GM12891 (cell line): Measurements from ENCODE around the gene SLC26A8.
A peak's percentile ranks its signal among the peaks of the same experiment; 100 is the strongest.

ENCODE experiments used
- DNase-seq: peaks from one replicate; pipeline ENCODE4 v3.0.0; 2011; ENCODE audit warnings: low spot score; ENCODE audit not compliant: insufficient read length
- FAIRE-seq: peaks from 2 replicates; lab custom pipeline; 2011; peaks lifted over from hg19 to GRCh38; lab: Jason Lieb, UNC
- PAX5 ChIP-seq: IDR thresholded peaks from 2 replicates; pipeline ENCODE4 v1.6.1; 2011; ENCODE audit warnings: low read length, moderate library complexity, mild to moderate bottlenecking; ENCODE audit not compliant: insufficient read depth, severe bottlenecking
- POLR2A ChIP-seq: IDR thresholded peaks from 2 replicates; pipeline ENCODE4 v1.6.1; 2011; ENCODE audit warnings: low read depth, low read length, control low read depth
- POLR2AphosphoS5 ChIP-seq: IDR thresholded peaks from 2 replicates; pipeline ENCODE4 v1.6.1; 2011; ENCODE audit warnings: low read depth, low read length, control low read depth
- POU2F2 ChIP-seq: IDR thresholded peaks from 2 replicates; pipeline ENCODE4 v1.6.1; 2011; ENCODE audit warnings: low read depth, mild to moderate bottlenecking, control low read depth, low read length, moderate library complexity
- SPI1 ChIP-seq: IDR thresholded peaks from 2 replicates; pipeline ENCODE4 v1.6.1; 2011; ENCODE audit warnings: low read depth, low read length, control low read depth
- TAF1 ChIP-seq: IDR thresholded peaks from 2 replicates; pipeline ENCODE4 v1.6.1; 2011; ENCODE audit warnings: low read depth, low read length, control low read depth

SLC26A8 gene

DNA sequence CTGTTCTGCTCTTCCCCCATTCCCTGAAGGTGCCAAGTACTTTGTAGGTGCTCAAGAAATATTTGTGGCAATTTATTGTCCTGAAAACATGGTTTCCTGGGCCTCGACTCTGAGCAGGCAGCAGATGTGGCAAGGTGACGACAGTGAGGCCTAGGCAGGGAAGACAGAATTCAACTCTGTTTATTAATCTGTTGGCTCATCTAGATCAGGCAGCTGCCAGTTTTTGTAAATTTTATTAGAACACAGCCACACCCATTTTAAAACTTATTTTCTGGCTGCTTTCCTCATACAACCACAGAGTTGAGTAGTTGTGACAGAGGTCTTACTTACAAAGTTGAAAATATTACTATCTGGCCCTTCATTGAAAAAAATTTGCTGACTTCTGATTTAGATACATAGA lies 27.7 kb upstream of the SLC26A8 start:
- TF ChIP-seq POLR2A (no peak), POU2F2 (no peak), TAF1 (no peak), PAX5 (no peak), POLR2AphosphoS5 (no peak), SPI1 (no peak)
- FAIRE-seq, result no peak
- no peak for DNase-seq

DNA sequence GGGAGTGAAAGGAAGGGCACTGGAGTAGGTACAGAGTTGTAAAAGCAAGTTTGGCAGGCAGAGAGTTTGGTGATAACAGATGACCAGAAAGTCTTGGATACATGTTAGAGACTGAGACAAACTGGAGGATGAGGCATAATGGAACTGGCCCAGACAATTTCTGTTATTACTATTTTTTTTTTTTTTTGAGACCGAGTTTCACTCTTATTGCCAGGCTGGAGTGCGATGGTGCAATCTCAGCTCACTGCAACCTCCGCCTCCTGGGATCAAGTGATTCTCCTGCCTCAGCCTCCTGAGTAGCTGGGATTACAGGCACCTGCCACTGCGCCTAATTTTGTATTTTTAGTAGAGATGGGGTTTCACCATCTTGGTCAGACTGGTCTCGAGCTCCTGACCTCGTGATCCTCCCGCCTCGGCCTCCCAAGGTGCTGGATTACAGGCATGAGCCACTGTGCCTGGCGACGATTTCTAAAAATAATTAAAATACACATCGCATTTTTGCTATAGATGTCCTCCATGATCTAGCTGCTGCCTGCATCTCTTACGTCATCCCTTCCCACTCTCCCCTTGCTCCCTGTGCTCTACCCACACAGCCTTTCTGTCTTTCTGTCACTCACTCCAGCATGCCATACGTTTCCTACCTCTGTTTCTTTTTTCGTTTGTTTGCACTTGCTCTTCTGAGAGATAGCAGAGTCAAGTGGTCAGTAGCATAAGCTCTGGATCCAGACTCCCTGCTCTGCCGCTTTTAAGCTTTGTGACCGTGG lies 26.7 kb upstream of the SLC26A8 start:
- no peak for TF ChIP-seq POU2F2
- no peak for TF ChIP-seq TAF1
- no peak for TF ChIP-seq PAX5
- FAIRE-seq (no peak), DNase-seq (no peak)

DNA sequence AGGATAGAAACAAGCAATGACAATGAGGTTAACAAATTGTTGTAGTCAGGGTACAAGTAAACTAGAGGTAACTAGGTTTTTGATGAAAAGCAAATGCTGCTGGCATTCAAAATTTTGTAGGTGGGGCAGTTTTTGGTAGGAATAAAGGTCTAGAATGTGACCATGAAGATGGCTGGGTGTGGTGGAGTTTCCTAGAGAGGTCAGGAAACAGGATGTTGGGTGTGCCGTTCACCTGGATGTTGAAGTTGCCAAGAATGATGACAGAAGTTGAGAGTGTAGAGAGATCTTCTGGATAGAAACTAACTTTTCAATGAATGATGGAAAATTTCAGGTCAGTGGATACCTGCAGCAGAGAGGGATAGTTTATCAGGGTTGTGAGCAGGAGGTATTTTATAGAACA lies 25.9 kb upstream of the SLC26A8 start:
- TF ChIP-seq PAX5 (no peak), POLR2AphosphoS5 (no peak), SPI1 (no peak), TAF1 (no peak), POU2F2 (no peak), POLR2A (no peak)

DNA sequence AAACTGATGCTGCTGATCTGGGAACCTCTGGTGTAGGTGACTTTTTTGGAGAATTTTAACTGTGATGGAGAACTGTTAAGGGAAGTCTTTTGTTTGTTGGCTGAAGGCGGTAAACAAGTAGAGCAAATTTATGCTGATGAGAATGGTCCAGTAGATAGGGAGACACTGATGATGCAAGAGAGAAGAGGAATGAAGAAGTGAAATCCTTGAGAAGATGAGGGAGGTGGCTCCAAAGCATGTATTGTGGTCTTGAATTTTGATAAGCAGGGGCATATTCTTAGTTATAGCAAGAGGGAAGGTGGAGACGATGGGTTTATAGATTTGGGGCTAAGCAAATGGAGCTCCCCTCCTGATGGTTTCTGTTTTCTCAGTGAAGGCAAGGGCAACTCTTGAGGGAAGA lies 25.1 kb upstream of the SLC26A8 start:
- FAIRE-seq, result no peak

More for the DNA sequence above, 25.9 kb upstream of the SLC26A8 start:
- FAIRE-seq (peak; percentile 50), DNase-seq (no peak)

DNA sequence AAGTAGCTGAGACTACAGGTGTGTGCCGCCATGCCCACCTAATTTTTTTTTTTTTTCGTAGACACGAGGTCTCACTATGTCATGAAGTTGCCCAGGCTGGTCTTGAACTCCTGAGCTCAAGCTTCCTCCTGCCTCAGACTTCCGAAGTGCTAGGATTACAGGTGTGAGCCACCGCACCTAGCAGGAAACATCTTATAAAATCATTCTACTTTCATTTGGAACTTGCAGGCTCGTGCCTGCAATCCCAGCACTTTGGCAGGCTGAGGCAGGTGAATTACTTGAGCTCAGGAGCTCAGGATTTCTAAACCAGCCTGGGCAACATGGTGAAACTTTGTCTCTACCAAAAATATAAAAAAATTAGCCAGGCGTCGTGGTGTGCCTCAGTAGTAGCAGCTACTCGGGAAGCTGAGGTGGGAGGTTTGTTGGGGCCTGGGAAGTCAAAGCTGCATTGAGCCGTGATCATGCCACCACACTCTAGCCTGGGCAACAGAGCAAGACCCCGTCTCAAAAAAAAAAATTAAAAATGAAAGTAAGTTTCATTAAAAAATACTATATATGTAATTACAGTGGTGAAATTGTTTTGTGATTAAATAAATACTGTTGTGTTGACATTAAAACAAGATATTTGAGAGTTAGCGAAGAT lies 18.3 kb upstream of the SLC26A8 start:
- no peak for TF ChIP-seq POU2F2
- no peak for TF ChIP-seq POLR2AphosphoS5
- TF ChIP-seq SPI1, result no peak
- TF ChIP-seq POLR2A, result no peak
- TF ChIP-seq TAF1, result no peak
- no peak for TF ChIP-seq PAX5
- FAIRE-seq (no peak), DNase-seq (no peak)

More for the DNA sequence above, 25.1 kb upstream of the SLC26A8 start:
- TF ChIP-seq POLR2AphosphoS5 (no peak), TAF1 (no peak), PAX5 (no peak), SPI1 (0 out of 2 replicates have a peak, but pooled peaks have one; percentile 21)
- no peak for DNase-seq

DNA sequence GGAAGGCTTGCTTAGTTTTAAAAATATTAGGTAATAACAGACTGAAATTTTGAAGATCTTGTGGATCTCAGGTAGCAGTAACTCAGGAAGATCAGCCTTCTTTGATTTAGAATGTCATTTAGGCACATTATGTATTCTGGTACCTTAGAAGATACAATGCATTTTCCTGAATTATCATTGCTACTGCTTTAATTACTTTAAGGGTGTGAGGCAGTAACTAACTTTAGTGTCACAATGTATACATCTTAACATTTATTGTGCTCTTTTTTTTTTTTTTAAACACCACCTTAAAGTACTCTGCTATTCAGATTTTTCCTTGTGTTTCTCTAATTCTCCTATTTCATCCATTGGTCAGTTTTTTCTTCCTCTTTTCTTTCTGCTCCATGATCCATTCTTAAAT lies 16.5 kb upstream of the SLC26A8 start:
- FAIRE-seq, result no peak
- DNase-seq, result no peak

DNA sequence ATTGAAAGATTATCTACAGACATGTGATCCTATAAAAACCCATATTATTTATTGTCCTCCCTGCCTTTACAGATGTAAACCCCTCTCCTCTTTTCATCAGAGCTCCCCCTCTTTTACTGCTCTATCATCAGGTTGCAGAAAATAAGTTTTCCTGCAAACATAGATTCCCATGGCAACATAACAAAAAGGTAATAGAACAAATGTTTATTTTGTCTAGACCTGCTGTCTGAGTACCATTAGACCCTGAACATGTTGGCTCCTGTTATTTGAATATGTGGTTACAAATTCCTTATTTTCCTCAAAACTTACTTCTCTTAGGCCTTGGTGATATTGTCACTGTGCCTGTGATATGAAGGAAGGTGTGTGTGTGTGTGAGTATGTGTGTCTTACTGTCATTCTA lies 14.7 kb upstream of the SLC26A8 start:
- DNase-seq (no peak), FAIRE-seq (no peak)
- TF ChIP-seq POU2F2, result no peak

More for the DNA sequence above, 16.5 kb upstream of the SLC26A8 start:
- no peak for TF ChIP-seq POLR2A
- TF ChIP-seq SPI1, result no peak
- TF ChIP-seq TAF1, result no peak
- no peak for TF ChIP-seq POLR2AphosphoS5
- no peak for TF ChIP-seq PAX5
- TF ChIP-seq POU2F2, result no peak

DNA sequence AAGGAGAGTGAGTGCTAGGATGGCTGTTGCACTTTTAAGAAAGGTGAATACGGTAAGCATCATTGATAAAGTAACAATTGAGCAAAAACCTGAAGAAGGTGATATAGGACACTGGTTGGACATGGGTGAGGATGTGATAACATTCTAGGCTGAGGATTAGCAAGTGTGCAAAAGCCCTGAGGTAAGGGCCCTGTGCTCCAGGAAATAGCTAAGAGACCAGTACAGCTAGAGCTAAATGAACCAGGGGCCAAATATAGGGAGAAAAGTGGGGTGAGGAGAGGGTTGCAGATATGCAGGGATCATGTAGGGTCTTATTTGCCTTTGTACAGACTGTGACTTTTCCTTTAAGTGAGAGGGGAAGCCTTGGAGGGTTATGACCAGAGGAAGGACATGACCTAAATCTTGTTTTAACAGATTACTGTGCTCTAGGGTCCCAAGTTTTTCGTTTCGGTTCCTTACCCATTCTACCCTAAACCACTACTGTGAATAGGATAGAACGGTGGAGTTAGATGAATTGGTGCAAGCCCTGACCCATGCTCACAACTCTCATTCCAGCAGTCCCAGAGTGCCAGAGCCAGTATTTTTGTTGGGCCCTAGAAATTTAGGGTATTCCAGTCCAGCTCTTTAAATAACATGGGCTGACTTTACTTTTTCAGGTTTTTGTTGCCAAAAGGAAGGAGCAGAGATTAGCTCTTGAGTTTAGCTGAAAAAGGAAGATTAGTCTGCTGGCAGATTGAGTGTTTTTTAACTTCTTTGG lies 13.9 kb upstream of the SLC26A8 start:
- TF ChIP-seq POU2F2, result no peak
- no peak for TF ChIP-seq POLR2AphosphoS5
- TF ChIP-seq POLR2A, result no peak
- TF ChIP-seq TAF1, result no peak
- TF ChIP-seq SPI1, result peak; percentile 66
- DNase-seq, result no peak
- no peak for FAIRE-seq

DNA sequence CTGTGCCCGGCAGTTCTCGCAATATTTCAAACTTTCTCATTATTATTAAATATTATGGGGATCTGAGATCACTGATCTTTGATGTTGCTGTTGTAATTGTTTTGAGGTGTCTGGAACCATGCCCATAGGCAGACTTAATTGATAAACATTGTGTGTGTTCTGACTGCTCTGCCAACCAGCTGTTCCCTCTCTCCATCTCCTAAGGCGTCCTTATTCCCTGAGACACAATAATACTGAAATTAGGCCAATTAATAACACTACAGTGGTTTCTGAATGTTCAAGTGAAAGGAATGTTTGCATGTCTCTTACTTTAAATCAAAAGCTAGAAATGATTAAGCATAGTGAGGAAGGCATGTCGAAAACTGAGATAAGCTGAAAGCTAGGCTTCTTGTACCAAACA lies 10.8 kb upstream of the SLC26A8 start:
- no peak for DNase-seq
- TF ChIP-seq POU2F2, result no peak
- TF ChIP-seq TAF1, result no peak
- no peak for TF ChIP-seq PAX5
- no peak for TF ChIP-seq SPI1
- FAIRE-seq, result no peak

DNA sequence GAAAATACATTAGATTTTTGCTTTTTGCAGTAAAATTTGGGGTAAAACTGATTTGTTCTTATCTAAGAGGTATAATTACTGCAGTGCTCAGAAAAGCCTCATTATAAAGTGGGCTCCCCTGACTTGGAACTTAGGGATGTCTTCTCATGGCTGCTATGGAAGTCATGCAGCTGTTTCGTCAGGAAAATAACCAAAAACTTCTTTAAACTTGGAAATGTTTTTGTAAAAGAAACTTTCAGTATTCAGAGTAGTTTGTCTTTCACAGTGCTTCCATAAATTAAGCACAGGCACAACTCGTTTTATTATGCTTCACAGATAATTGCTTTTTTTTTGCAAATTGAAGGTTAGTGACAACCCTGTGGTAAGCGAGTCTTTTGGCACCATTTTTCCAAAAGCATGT lies 10.0 kb upstream of the SLC26A8 start:
- no peak for FAIRE-seq
- DNase-seq, result no peak
- TF ChIP-seq POLR2A, result no peak
- no peak for TF ChIP-seq POLR2AphosphoS5
- TF ChIP-seq TAF1, result no peak
